Loucy (cell line): Measurements from ENCODE around the gene SGMS1.

Source experiments
- H2AFZ ChIP-seq: fragments of 200-600 bp; sonication (generic); 2 replicates; pipeline ENCODE4 v1.6.0; 2016; ENCODE audit warnings: antibody characterized with exemption, mild to moderate bottlenecking, low read length, moderate library complexity
- H3F3A ChIP-seq: fragments of 200-600 bp; 2 replicates; pipeline ENCODE4 v1.6.0; 2016; ENCODE audit warnings: antibody characterized with exemption, low read depth, mild to moderate bottlenecking
- H3K27me3 ChIP-seq: fragments of 200-600 bp; sonication (generic); 2 replicates; pipeline ENCODE4 v1.6.1; 2014; ENCODE audit warnings: low read length, mild to moderate bottlenecking; ENCODE audit not compliant: insufficient read depth, poor library complexity, severe bottlenecking
- H3K36me3 ChIP-seq: fragments of 200-600 bp; sonication (generic); 2 replicates; pipeline ENCODE4 v1.6.1; 2016; ENCODE audit warnings: low read length; ENCODE audit not compliant: insufficient read depth
- H3K4me1 ChIP-seq: fragments of 200-600 bp; sonication (generic); 2 replicates; pipeline ENCODE4 v1.5.1; 2014; ENCODE audit warnings: low read length, mild to moderate bottlenecking; ENCODE audit not compliant: insufficient read depth, poor library complexity, severe bottlenecking
- H3K4me2 ChIP-seq: fragments of 200-600 bp; sonication (generic); 2 replicates; pipeline ENCODE4 v1.6.0; 2014; ENCODE audit warnings: antibody characterized with exemption, low read length, low read depth, mild to moderate bottlenecking; ENCODE audit not compliant: poor library complexity, severe bottlenecking
- H3K4me3 ChIP-seq: fragments of 200-600 bp; sonication (generic); 2 replicates; pipeline ENCODE4 v1.5.1; 2014; ENCODE audit warnings: low read length, mild to moderate bottlenecking, mixed read lengths; ENCODE audit not compliant: poor library complexity, severe bottlenecking
- H3K79me2 ChIP-seq: fragments of 200-600 bp; sonication (generic); 2 replicates; pipeline ENCODE4 v1.6.1; 2014; ENCODE audit warnings: low read length; ENCODE audit not compliant: insufficient read depth
- H3K9ac ChIP-seq: fragments of 200-600 bp; sonication (generic); 2 replicates; pipeline ENCODE4 v1.6.0; 2014; ENCODE audit warnings: mild to moderate bottlenecking, low read depth, low read length, moderate library complexity; ENCODE audit not compliant: poor library complexity, severe bottlenecking
- H3K9me2 ChIP-seq: fragments of 200-600 bp; sonication (generic); replicated peaks from 2 replicates; pipeline ENCODE4 v1.6.1; 2016; ENCODE audit warnings: low read depth, low read length, mixed read lengths
- H3K9me3 ChIP-seq: fragments of 200-600 bp; sonication (generic); 2 replicates; pipeline ENCODE4 v1.6.1; 2014; ENCODE audit warnings: mild to moderate bottlenecking, antibody characterized with exemption, low read length, low read depth; ENCODE audit not compliant: insufficient read depth
- H4K20me1 ChIP-seq: fragments of 200-600 bp; sonication (generic); 2 replicates; pipeline ENCODE4 v1.6.0; 2014; ENCODE audit warnings: antibody characterized with exemption, low read length, mild to moderate bottlenecking; ENCODE audit not compliant: insufficient read depth, poor library complexity, severe bottlenecking
- EZH2phosphoT487 ChIP-seq: fragments of 200-600 bp; IDR thresholded peaks from 2 replicates; pipeline ENCODE4 v1.6.1; 2018; ENCODE audit warnings: antibody characterized with exemption, mild to moderate bottlenecking, moderate library complexity, borderline replicate concordance
- TF ChIP-seq, protein P1 (sequence below): fragments of 200-600 bp; sonication (generic); conservative IDR thresholded peaks from 2 replicates; pipeline ENCODE4 v1.5.1; 2014; ENCODE audit warnings: mild to moderate bottlenecking, antibody characterized with exemption, low read length

SGMS1 gene

GRCh38 chr10:50396491-50397311, 227.1 kb downstream of the SGMS1 start:
- Histone ChIP-seq H3K4me3 (no peak overlapping the region), H3F3A (no peaks in the 10 kb centered on the region), H3K9me3 (no peaks in the 10 kb centered on the region), H3K4me2 (no peak overlapping the region), H3K4me1 (no peaks in the 10 kb centered on the region), H4K20me1 (no peaks in the 10 kb centered on the region), H2AFZ (no peak overlapping the region), H3K79me2 (no peaks in the 10 kb centered on the region), H3K9ac (no peak overlapping the region), H3K27me3 (no peaks in the 10 kb centered on the region), H3K9me2 (no peaks in the 10 kb centered on the region), H3K36me3 (no peaks in the 10 kb centered on the region)
- no peak for TF ChIP-seq EZH2phosphoT487
- TF ChIP-seq, protein P1, sequence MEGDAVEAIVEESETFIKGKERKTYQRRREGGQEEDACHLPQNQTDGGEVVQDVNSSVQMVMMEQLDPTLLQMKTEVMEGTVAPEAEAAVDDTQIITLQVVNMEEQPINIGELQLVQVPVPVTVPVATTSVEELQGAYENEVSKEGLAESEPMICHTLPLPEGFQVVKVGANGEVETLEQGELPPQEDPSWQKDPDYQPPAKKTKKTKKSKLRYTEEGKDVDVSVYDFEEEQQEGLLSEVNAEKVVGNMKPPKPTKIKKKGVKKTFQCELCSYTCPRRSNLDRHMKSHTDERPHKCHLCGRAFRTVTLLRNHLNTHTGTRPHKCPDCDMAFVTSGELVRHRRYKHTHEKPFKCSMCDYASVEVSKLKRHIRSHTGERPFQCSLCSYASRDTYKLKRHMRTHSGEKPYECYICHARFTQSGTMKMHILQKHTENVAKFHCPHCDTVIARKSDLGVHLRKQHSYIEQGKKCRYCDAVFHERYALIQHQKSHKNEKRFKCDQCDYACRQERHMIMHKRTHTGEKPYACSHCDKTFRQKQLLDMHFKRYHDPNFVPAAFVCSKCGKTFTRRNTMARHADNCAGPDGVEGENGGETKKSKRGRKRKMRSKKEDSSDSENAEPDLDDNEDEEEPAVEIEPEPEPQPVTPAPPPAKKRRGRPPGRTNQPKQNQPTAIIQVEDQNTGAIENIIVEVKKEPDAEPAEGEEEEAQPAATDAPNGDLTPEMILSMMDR: no peak

GRCh38 chr10:50395851-50396250, 227.9 kb downstream of the SGMS1 start:
- no peak overlapping the region for H2AFZ ChIP-seq
- H3F3A ChIP-seq: no peaks in the 10 kb centered on the region
- H3K4me2 ChIP-seq: no peak overlapping the region
- no peaks in the 10 kb centered on the region for H3K9me2 ChIP-seq
- no peaks in the 10 kb centered on the region for H4K20me1 ChIP-seq
- no peaks in the 10 kb centered on the region for H3K36me3 ChIP-seq
- H3K27me3 ChIP-seq: no peaks in the 10 kb centered on the region
- H3K9me3 ChIP-seq: no peaks in the 10 kb centered on the region
- no peaks in the 10 kb centered on the region for H3K4me1 ChIP-seq
- no peak overlapping the region for H3K4me3 ChIP-seq
- no peaks in the 10 kb centered on the region for H3K79me2 ChIP-seq
- TF ChIP-seq, protein P1: no peak
- no peak for TF ChIP-seq EZH2phosphoT487
- no peak overlapping the region for H3K9ac ChIP-seq

- Histone ChIP-seq H3F3A (no peaks in the 10 kb centered on the region), H3K79me2 (no peaks in the 10 kb centered on the region), H4K20me1 (no peaks in the 10 kb centered on the region), H3K9me3 (no peaks in the 10 kb centered on the region), H3K4me3 (no peak overlapping the region), H3K4me1 (no peaks in the 10 kb centered on the region), H3K9me2 (no peaks in the 10 kb centered on the region), H3K4me2 (no peak overlapping the region), H3K27me3 (no peaks in the 10 kb centered on the region), H3K36me3 (no peaks in the 10 kb centered on the region), H2AFZ (no peak overlapping the region), H3K9ac (no peak overlapping the region)
- TF ChIP-seq, protein P1: no peak
- TF ChIP-seq EZH2phosphoT487: no peak
Observed at GRCh38 chr10:50395271-50395670, 228.5 kb downstream of the SGMS1 start.
